Keratinocyte (primary cell): Measurements from ENCODE around the gene TNRC18.

ENCODE experiments used
- CTCF ChIP-seq, 3 experiments: IDR thresholded peaks in 1 of 3; conservative IDR thresholded peaks in 1 of 3; optimal IDR thresholded peaks in 1 of 3; 2 replicates in 2 of 3; 3 replicates in 1 of 3; pipeline versions ENCODE3 to v1.5.1; 2011; ENCODE audit warnings: low read length in 3 of 3, mild to moderate bottlenecking in 3 of 3, moderate library complexity in 2 of 3, control low read depth in 1 of 3, inconsistent platforms in 1 of 3; ENCODE audit not compliant: insufficient read depth in 2 of 3; ENCODE audit errors: extremely low read depth in 1 of 3
- EZH2 ChIP-seq: IDR thresholded peaks from one replicate; pipeline ENCODE4 v1.6.1; 2012; ENCODE audit warnings: inconsistent platforms, mild to moderate bottlenecking, low read length, moderate library complexity

- TF ChIP-seq CTCF (optimal IDR thresholded peaks at IDR 0.05 in 1 of 3, IDR thresholded peaks at IDR 0.05 in 1 of 3, conservative IDR thresholded peaks at IDR 0.05 in 1 of 3; ENCODE audit: extremely low read depth in 1 of 3, insufficient read depth in 2 of 3, low read length in 3 of 3) (no peak), EZH2 (no peak)
Observed at GRCh38 chr7:5397736-5398135, 25.9 kb downstream of the TNRC18 start.
